Measurements from ENCODE around the gene HIGD1C.

The HIGD1C gene

DNA sequence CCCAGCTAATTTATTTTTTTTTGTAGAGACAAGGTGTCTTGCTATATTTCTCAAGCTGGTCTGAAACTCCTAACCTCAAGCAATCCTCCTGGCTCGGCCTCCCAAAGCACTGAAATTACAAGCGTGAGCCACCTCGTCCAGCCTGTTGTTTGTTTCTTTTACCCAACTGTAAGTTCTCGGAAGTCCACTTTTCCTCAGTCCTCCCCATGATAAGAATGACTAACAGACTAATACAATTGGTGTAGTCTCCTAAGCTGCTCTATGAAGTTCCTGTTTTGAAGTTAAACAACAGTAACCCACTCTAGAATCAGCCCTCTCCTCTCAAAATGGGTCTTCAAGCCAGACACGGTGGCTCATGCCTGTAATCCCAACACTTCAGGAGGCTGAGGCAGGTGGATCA is 36.5 kb downstream of the HIGD1C start:
- H3K27ac Mint-ChIP-seq: peak overlapping the region in 1 of 2 donors; percentile 58
- no peak for ATAC-seq
- no peak for DNase-seq
- H3K4me1 Mint-ChIP-seq: peaks cover 49% of the 10 kb centered on the region
- no peaks in the 10 kb centered on the region for H3K27me3 Mint-ChIP-seq
- no peaks in the 10 kb centered on the region for H3K9me3 Mint-ChIP-seq
- H3K4me3 Mint-ChIP-seq: no peak overlapping the region

DNA sequence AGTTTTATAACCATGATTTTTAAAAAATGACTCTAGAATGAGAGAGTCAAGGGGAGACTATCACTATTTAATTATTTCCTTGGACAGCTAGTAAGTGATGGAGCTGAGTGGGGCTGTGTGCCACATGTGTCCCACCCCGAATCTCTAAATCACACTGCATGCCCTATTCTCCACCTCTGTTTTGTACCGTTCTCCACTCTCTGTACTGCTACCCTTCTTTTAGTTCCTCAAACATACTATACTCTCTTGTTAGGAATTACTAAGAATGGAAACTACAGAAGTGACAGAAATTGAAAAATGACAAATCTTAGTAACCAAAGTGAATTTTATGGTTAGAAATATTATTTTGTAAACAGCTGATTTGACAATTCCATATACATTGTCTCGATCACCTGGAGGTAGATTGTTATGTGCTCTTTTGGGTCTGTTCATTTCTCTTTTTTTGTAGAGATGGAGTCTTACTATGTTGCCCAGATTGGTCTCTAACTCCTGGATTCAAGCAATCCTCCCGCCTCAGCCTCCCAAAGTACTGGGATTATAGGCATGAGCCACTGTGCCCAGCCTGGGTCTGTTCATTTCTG is 37.9 kb downstream of the HIGD1C start:
- DNase-seq (no peak), ATAC-seq (no peak)
- Mint-ChIP-seq H3K4me1 (peaks cover 43% of the 10 kb centered on the region), H3K27me3 (no peaks in the 10 kb centered on the region), H3K27ac (peak overlapping the region in 1 of 2 donors; percentile 21), H3K9me3 (no peaks in the 10 kb centered on the region), H3K4me3 (no peak overlapping the region)

DNA sequence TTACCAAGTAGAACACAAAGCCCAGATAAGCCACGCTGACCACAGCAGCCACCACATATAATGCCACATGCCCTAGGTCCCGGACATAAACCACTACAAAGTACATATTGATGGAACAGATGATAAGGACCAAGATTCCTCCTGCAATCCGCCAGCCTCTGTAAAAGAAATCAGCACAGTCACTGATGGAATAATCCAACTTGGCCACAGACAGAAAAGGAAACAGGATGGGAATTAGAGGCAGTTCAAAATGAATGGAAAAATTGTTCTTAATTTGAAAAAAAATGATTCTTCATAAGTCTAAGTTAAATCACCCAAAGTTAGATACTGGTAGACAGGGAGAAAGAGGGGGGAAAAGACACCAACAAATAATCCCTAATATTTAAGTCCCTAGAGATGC is 38.4 kb downstream of the HIGD1C start:
- Mint-ChIP-seq H3K27me3 (no peaks in the 10 kb centered on the region), H3K27ac (peak overlapping the region in 1 of 2 donors; percentile 14), H3K4me3 (no peak overlapping the region), H3K4me1 (peaks cover 37% of the 10 kb centered on the region), H3K9me3 (no peaks in the 10 kb centered on the region)
- no peak for ATAC-seq
- DNase-seq: no peak

DNA sequence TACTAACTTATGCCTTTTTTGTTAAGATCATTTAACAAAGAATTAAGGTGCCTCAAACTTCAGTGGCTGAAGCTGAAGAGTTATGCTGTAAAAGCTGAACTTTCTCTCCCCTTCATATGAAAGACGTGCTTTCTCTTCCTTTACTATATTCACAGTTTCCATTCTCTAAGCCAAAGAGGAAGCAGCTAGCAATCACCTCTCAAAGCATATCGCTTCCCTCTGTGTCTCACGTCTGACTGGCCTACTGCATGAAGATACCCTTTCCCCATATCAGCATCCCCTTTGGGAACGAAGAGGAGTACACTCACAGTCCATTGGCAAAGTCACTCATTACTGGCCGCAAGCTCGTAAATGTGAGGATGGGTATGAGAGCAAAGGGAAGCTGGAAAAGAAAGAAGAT is 38.9 kb downstream of the HIGD1C start:
- H3K4me3 Mint-ChIP-seq: no peak overlapping the region
- H3K4me1 Mint-ChIP-seq: peaks cover 32% of the 10 kb centered on the region
- no peak for ATAC-seq
- H3K9me3 Mint-ChIP-seq: no peaks in the 10 kb centered on the region
- peak overlapping the region in 1 of 2 donors; percentile 21 for H3K27ac Mint-ChIP-seq
- H3K27me3 Mint-ChIP-seq: no peaks in the 10 kb centered on the region
- DNase-seq: no peak

DNA sequence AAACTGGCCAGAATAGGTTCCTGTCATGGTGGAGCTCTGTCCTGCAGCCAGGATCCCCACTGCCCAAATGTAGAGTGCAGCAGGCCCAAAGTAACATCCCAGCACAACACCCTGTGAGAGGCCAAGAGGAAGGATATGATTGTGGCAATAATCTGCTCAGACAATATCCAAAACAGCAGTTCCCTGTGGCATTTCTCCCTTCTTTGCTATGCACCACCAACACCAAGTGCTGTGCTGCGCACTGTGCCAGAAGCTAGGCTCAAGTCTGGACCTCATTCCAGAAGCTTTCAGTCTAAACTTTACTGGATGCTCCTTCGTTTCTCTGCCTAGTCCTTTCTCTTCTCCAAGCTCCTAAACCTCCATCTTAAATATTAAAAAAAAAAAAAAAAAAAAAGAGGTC is 40.5 kb downstream of the HIGD1C start:
- Mint-ChIP-seq H3K4me3 (no peak overlapping the region), H3K27ac (no peak overlapping the region), H3K9me3 (no peaks in the 10 kb centered on the region)

DNA sequence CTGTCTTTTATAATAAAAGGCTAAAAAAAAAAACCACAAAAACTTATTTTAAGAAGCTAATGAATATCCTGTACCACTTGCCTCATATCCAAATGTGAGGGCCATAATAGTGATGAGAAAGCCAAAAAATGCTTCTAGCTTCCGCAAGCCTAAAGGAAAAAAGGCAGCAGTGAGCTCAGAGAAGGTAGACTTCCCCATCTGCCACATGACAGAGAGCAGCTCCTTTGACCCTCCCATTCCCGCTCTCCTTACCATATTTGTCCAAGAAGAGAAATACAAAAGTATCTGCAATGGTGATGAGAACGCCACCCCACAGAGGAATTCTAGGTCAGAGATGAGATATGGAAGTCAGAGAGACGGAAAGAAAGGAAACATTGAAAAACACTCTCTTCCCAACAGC is 46.7 kb downstream of the HIGD1C start:
- Mint-ChIP-seq H3K4me3 (no peak overlapping the region), H3K27me3 (no peaks in the 10 kb centered on the region), H3K27ac (no peak overlapping the region), H3K9me3 (no peaks in the 10 kb centered on the region), H3K4me1 (peaks cover 6% of the 10 kb centered on the region)
- ATAC-seq: no peak
- DNase-seq: no peak

More for the DNA sequence above, 40.5 kb downstream of the HIGD1C start:
- Mint-ChIP-seq H3K4me1 (peaks cover 19% of the 10 kb centered on the region), H3K27me3 (no peaks in the 10 kb centered on the region)
- no peak for ATAC-seq
- DNase-seq: no peak

DNA sequence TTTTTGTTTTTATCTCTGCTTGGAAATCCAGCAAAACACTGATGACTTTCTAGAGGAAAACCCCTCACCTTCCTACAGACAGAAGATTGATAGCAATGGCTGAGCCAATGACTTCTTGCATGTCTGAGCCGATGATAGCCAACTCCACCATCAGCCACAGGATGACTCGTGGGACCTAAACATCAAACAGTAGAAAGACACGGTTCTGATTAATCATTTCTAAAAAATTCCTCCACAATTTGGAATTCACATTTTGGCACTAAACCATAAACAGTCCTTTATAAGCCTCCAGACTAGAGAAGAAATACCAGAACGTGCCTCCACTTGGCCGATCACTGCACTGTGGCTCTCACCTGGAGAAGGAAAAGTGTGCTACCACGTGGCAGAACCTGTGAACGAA is 47.9 kb downstream of the HIGD1C start:
- ATAC-seq (no peak), DNase-seq (no peak)
- no peak overlapping the region for H3K4me3 Mint-ChIP-seq
- H3K27ac Mint-ChIP-seq: no peak overlapping the region
- H3K4me1 Mint-ChIP-seq: peaks cover 6% of the 10 kb centered on the region
- H3K27me3 Mint-ChIP-seq: no peaks in the 10 kb centered on the region
- no peaks in the 10 kb centered on the region for H3K9me3 Mint-ChIP-seq

DNA sequence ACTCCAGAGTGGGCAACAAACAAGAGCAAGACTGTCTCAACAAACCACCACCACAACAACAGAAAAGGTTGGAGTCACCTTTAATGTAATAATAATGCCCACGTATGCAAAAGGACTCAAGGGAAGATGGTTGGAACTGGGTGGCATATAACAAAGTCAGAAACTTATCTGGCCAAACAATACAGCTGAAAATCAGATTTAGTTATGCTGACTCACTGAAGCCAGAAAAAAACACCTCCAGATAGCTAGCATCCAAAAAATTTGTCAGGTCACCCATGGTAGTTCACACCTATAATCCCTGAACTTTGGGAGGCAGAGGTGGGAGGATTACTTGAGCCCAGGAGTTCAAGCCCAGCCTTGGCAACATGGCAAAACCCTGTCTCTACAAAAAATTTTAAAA is 49.5 kb downstream of the HIGD1C start:
- no peak for DNase-seq
- H3K4me3 Mint-ChIP-seq: no peak overlapping the region
- H3K9me3 Mint-ChIP-seq: no peaks in the 10 kb centered on the region
- H3K4me1 Mint-ChIP-seq: peaks cover 6% of the 10 kb centered on the region
- H3K27ac Mint-ChIP-seq: no peak overlapping the region
- no peak for ATAC-seq
- H3K27me3 Mint-ChIP-seq: no peaks in the 10 kb centered on the region

DNA sequence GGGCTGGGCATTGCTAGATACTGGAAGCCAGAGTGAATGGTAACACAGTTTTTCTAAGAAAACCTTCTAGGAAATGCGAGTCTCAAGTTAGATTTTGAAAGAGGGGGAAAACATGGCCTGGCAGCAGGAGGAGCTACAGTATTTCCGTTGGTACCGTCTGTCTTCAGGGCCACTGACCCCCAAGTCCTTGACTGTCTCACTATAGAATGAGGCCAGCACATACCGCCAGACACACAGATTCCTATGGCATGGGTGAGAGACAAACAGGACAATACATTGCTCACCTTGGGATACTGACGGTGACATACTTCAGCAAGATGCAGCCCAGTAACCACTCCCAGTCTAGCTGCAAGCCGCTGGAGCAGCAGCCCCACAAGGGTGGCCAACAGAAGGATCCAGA is 52.2 kb downstream of the HIGD1C start:
- Mint-ChIP-seq H3K4me3 (no peak overlapping the region), H3K27me3 (no peaks in the 10 kb centered on the region), H3K4me1 (peaks cover 9% of the 10 kb centered on the region), H3K27ac (no peak overlapping the region), H3K9me3 (no peaks in the 10 kb centered on the region)
- ATAC-seq (no peak), DNase-seq (no peak)

DNA sequence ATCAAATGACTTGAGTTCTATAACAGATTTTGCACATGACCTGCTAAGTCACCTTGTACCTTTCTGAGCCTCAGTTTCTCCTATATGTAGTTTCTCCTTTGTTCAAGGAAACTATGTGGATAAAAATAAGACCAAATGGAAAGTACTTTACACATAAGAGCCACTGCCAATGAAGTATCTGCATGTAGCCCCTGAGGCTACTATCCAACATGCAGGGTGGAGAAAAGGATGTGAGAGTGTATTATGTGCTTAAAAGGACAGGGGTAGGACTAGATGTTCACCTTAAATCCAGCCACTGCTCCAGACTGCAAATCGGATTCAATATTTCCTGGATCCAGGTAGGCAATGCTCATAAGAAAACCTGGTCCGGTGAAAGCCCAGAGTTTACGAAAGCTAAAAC is 52.7 kb downstream of the HIGD1C start:
- no peak for ATAC-seq
- H3K9me3 Mint-ChIP-seq: no peaks in the 10 kb centered on the region
- DNase-seq: no peak
- no peak overlapping the region for H3K4me3 Mint-ChIP-seq
- peaks cover 13% of the 10 kb centered on the region for H3K4me1 Mint-ChIP-seq
- H3K27ac Mint-ChIP-seq: no peak overlapping the region
- no peaks in the 10 kb centered on the region for H3K27me3 Mint-ChIP-seq

DNA sequence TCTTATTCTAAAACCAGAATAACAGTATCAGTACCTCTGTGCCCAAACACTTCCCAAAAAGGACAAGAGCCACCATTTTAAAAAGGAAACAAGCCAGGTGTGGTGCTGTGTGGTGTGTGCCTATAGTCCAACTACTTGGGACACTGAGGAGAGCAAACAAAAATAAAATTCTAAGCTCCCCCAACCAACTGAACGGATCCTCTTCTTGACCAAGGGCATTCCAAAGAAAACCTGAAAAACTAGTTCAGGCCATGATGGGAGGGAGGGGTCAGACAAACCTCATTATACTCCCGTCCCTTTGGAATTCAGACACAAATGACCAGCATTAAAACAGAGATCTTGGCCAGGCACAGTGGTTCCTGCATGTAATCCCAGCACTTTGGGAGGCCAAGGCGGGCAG is 53.3 kb downstream of the HIGD1C start:
- Mint-ChIP-seq H3K27me3 (no peaks in the 10 kb centered on the region), H3K4me1 (peaks cover 19% of the 10 kb centered on the region), H3K9me3 (no peaks in the 10 kb centered on the region), H3K27ac (no peak overlapping the region), H3K4me3 (no peak overlapping the region)
- no peak for ATAC-seq
- DNase-seq: no peak

DNA sequence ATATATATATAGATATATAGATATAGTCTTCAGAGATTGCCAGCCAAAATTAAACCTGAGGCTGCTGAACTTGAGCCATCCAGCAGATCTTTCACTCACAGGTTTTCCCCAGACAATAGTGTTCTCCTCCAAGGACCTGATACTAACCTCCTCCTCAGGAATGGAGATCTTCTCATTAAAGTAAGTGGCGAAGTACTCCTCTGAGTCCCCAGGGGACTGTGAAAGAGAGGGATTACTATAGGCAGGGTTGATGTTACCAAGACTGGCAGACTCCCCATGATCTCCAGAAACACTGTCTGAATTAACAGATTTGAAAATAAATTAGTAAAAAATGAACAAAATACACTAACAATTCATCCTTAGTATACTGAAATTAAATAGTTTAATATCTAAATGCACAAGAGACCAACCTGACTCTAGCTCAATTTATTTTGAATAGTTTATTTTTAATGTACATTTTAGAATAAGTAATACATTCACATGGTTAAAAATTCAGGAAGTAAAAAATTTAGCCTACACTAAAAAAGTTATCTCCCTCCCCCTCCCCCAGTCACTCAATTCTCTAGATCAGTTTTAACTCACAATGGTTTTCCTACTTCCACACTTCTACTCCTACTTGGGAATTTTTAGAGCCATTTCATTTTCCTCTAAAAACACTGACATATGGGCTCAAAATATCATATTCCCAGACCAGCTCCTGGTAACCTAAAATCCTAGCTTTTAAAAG is 56.1 kb downstream of the HIGD1C start:
- Mint-ChIP-seq H3K4me1 (peaks cover 44% of the 10 kb centered on the region), H3K27ac (peak overlapping the region; percentile 70 to 84), H3K27me3 (no peaks in the 10 kb centered on the region), H3K9me3 (no peaks in the 10 kb centered on the region), H3K4me3 (peak overlapping the region; percentile 57)
- DNase-seq (no peak), ATAC-seq (no peak)

DNA sequence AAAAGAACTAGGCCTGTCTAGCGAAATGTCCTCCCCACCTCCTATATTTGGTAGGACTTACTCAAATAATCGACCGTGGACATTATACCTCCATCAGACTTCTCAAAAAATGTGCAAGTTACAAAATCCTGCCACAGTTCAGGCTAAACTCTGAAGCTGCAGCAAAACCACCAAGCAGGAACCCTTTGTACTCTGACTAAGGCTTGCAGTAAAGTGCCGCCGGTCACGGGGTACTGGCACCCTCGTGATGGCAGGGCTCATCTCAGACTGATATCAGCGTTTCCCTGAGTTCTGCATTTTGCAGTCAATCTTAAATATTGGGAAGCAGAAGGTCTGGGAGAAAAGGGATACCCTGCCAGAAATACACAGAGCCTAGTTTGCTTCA is 56.7 kb downstream of the HIGD1C start:
- Mint-ChIP-seq H3K4me1 (peaks cover 47% of the 10 kb centered on the region), H3K4me3 (peak overlapping the region; percentile 57), H3K9me3 (no peaks in the 10 kb centered on the region), H3K27ac (peak overlapping the region; percentile 70 to 84), H3K27me3 (no peaks in the 10 kb centered on the region)
- ATAC-seq (peak; percentile 98), DNase-seq (peak; percentile 30 to 39)

DNA sequence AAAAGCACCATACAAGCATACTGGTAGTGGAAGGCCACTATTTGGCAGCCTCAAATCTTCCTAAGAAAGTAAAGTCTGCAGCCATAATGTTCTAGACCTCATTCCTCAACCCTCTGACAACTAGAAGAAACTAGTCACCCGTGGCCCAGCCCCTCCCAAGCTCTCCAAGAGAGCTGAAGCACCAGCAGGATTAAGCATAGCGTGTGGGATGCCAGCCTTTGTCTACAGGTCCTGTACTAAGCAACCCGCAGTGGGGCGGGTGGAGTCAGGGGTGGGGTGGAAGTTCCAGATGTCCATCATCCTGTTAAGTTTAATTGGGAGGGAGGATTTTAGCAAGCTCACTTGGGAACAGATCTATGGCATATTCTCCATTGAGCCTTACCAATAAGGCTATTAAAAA is 59.6 kb downstream of the HIGD1C start:
- ATAC-seq (no peak), DNase-seq (no peak)
- Mint-ChIP-seq H3K27ac (peak overlapping the region in 1 of 2 donors; percentile 54), H3K4me3 (no peak overlapping the region), H3K27me3 (no peaks in the 10 kb centered on the region), H3K4me1 (peaks cover 47% of the 10 kb centered on the region), H3K9me3 (no peaks in the 10 kb centered on the region)

DNA sequence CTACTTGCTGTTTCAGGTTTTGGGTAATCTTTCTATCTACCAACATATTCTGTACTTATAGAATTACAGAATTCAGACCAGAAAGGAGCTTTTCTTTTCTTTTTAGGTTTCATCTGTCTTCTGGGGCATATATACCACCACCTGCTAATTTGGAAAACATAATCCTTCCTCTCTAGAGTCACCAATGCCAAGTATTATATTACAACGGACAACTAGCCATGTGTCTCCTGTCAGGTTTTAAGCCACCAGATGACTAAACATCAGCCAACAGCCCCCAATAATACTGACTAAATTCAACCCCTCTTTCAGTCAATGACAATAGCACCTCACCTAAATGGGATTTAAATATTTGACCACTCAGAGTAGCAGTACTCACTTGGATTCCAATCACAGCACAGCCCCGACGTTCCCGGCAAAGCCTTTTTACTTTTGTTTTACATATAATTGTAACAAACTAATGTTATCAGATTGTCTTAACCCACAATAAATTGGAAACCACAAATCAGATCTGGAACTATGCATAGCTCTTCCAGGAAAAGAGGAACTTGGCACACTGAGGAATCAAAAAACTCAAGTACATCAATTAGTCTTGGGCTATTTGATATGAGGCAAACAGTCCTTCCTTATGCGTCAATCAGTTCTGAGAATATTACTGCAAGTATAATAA is 60.4 kb downstream of the HIGD1C start:
- no peak for ATAC-seq
- Mint-ChIP-seq H3K4me3 (no peak overlapping the region), H3K27ac (no peak overlapping the region), H3K9me3 (no peaks in the 10 kb centered on the region), H3K4me1 (peaks cover 47% of the 10 kb centered on the region), H3K27me3 (no peaks in the 10 kb centered on the region)
- DNase-seq: no peak

DNA sequence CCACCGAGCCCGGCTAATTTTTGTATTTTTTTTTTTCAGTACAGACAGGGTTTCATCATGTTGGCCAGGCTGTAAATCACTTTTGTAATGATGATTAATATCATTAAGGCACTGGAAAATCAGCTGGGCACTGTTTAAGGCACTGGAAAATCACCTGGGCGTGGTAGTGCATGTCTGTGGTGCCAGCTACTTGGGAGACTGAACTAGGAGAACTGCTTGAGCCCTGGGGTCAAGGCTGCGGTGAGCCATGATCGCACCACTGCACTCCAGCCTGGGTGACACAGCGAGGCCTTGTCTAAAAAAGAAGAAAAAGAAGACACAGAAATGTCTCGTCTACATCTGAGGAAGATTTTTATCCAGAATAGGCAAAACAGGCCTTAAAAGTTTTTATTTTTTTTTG is 61.1 kb downstream of the HIGD1C start:
- no peak for ATAC-seq
- Mint-ChIP-seq H3K27ac (no peak overlapping the region), H3K4me3 (no peak overlapping the region), H3K27me3 (no peaks in the 10 kb centered on the region), H3K4me1 (peaks cover 47% of the 10 kb centered on the region), H3K9me3 (no peaks in the 10 kb centered on the region)
- DNase-seq: no peak
